HepG2 (cell line): ENCODE results near the gene FGF18. TPM values are rescaled to one million over a fixed set of nuclear protein-coding genes. Genes with fewer than 3 reads are reported as not detected.

Experiments
- BCL3 ChIP-seq: sonication (generic); formaldehyde crosslinking; IDR thresholded peaks from 2 replicates; pipeline ENCODE4 v1.5.1; 2020; ENCODE audit warnings: mild to moderate bottlenecking, missing genetic modification reagents, moderate library complexity
- CENPT ChIP-seq: sonication (generic); formaldehyde crosslinking; IDR thresholded peaks from 2 replicates; pipeline ENCODE4 v1.8.0; 2022; ENCODE audit warnings: low read depth, mild to moderate bottlenecking, moderate library complexity, missing genetic modification reagents
- GLI4 ChIP-seq: sonication (generic); formaldehyde crosslinking; IDR thresholded peaks from 2 replicates; pipeline ENCODE4 v1.5.1; 2020; ENCODE audit warnings: missing genetic modification reagents, mild to moderate bottlenecking, moderate library complexity, borderline replicate concordance
- HMG20B ChIP-seq: conservative IDR thresholded peaks from 2 replicates; pipeline ENCODE4 v1.6.1; 2016; ENCODE audit warnings: missing genetic modification reagents, missing compliant biosample characterization
- HNF1B ChIP-seq: sonication (generic); formaldehyde crosslinking; IDR thresholded peaks from 2 replicates; pipeline ENCODE4 v1.5.1; 2020; ENCODE audit warnings: mild to moderate bottlenecking, moderate library complexity, missing genetic modification reagents
- MNT ChIP-seq: fragments of 450-650 bp; IDR thresholded peaks from 2 replicates; pipeline ENCODE4 v1.6.1; 2016
- NFYC ChIP-seq: IDR thresholded peaks from 2 replicates; pipeline ENCODE4 v1.6.1; 2016; ENCODE audit warnings: missing genetic modification reagents, missing compliant biosample characterization
- ZGPAT ChIP-seq: IDR thresholded peaks from 2 replicates; pipeline ENCODE4 v1.6.1; 2016; ENCODE audit warnings: mild to moderate bottlenecking
- ZNF20 ChIP-seq: sonication (generic); formaldehyde crosslinking; IDR thresholded peaks from 2 replicates; pipeline ENCODE4 v1.4.0; 2020; ENCODE audit warnings: mild to moderate bottlenecking, moderate library complexity, missing genetic modification reagents
- ZNF280D ChIP-seq: sonication (generic); formaldehyde crosslinking; IDR thresholded peaks from 2 replicates; pipeline ENCODE4 v1.5.1; 2020; ENCODE audit warnings: mild to moderate bottlenecking, missing genetic modification reagents
- ZNF607 ChIP-seq: sonication (generic); formaldehyde crosslinking; IDR thresholded peaks from 2 replicates; pipeline ENCODE4 v1.5.1; 2020; ENCODE audit warnings: missing genetic modification reagents, mild to moderate bottlenecking, borderline replicate concordance
- ZNF619 ChIP-seq: sonication (generic); formaldehyde crosslinking; IDR thresholded peaks from 2 replicates; pipeline ENCODE4 v1.4.0; 2020; ENCODE audit warnings: mild to moderate bottlenecking, missing genetic modification reagents
- ZNF703 ChIP-seq: sonication (generic); formaldehyde crosslinking; IDR thresholded peaks from 2 replicates; pipeline ENCODE4 v1.5.1; 2020; ENCODE audit warnings: missing genetic modification reagents, mild to moderate bottlenecking, moderate library complexity, borderline replicate concordance
- ZNF772 ChIP-seq: sonication (generic); formaldehyde crosslinking; IDR thresholded peaks from 2 replicates; pipeline ENCODE4 v1.5.0; 2020; ENCODE audit warnings: mild to moderate bottlenecking, missing genetic modification reagents
- ZNF777 ChIP-seq: sonication (generic); formaldehyde crosslinking; IDR thresholded peaks from 2 replicates; pipeline ENCODE4 v1.4.0; 2020; ENCODE audit warnings: missing genetic modification reagents
- ZNF83 ChIP-seq: sonication (generic); formaldehyde crosslinking; IDR thresholded peaks from 2 replicates; pipeline ENCODE4 v1.4.0; 2020; ENCODE audit warnings: missing genetic modification reagents, mild to moderate bottlenecking, borderline replicate concordance
- ZSCAN12 ChIP-seq: sonication (generic); formaldehyde crosslinking; IDR thresholded peaks from 2 replicates; pipeline ENCODE4 v1.9.0; 2021; ENCODE audit warnings: mild to moderate bottlenecking, missing genetic modification reagents
- polyA plus RNA-seq, 8 experiments: library from polyadenylated mRNA; depleted of rRNA in 3 of 8; stranded (reverse) in 7 of 8; unstranded in 1 of 8; fragments of >200 nt; fragmentation: Illumina TruSeq in 4 of 8; extraction: Trizol in 4 of 8; gene quantifications; 2 replicates each; pipeline versions ENCODE4 v1.2.1 to v1.2.3, GENCODE V29; 2011 to 2016; ENCODE audit warnings: low read depth in 4 of 8, missing spikeins in 1 of 8, mixed read lengths in 1 of 8; ENCODE audit not compliant: insufficient read depth in 1 of 8
- total RNA-seq, 5 experiments: library from RNA; depleted of rRNA; stranded (reverse); fragments of >200 nt; fragmentation: Illumina TruSeq; extraction: Trizol; gene quantifications; 2 replicates each; pipeline ENCODE4 v1.2.3, GENCODE V29; 2016; ENCODE audit warnings: low read depth in 1 of 5

The FGF18 gene
- total and polyA plus RNA-seq, 2 of the 13 experiments (the other 11 are each of a cell fraction or from before 2014, with no cell fraction given), result not detected

- TF ChIP-seq BCL3 (CRISPR knock-in tag) (no peak; the same call in 1 of the 2 replicates), CENPT (CRISPR knock-in tag) (no peak), HMG20B (CRISPR knock-in tag) (0 out of 2 replicates have a peak, but pooled peaks have one; percentile 20), ZGPAT (CRISPR knock-in tag) (peak; percentile 71), GLI4 (CRISPR knock-in tag) (peak; percentile 21; the same call in 1 of the 2 replicates), ZNF607 (CRISPR knock-in tag) (peak; percentile 92), ZSCAN12 (CRISPR knock-in tag) (0 out of 2 replicates have a peak, but pooled peaks have one; percentile 48), ZNF703 (CRISPR knock-in tag) (peak; percentile 68; the same call in 1 of the 2 replicates), ZNF280D (CRISPR knock-in tag) (peak; percentile 92), HNF1B (no peak; the same call in 1 of the 2 replicates), ZNF619 (CRISPR knock-in tag) (no peak), ZNF20 (CRISPR knock-in tag) (no peak), ZNF772 (CRISPR knock-in tag) (peak; percentile 61; the same call in 1 of the 2 replicates), MNT (peak; percentile 100), ZNF83 (CRISPR knock-in tag) (0 out of 2 replicates have a peak, but pooled peaks have one; percentile 27), ZNF777 (CRISPR knock-in tag) (peak; percentile 35; the same call in 1 of the 2 replicates), NFYC (CRISPR knock-in tag) (0 out of 2 replicates have a peak, but pooled peaks have one; percentile 19)
These were observed 31.3 kb upstream of the FGF18 start (continued) for GRCh38 chr5:171387970-171388815.
